ENCODE data around the gene IMMP1L. TPM values are rescaled to one million over a fixed set of nuclear protein-coding genes. Genes with fewer than 3 reads are reported as not detected.

Gene IMMP1L
- total and polyA plus RNA-seq, 2 donors (not counting 3 experiments of a cell fraction or from before 2014, with no cell fraction given), result 14.8 to 41.8 TPM

- no peak for DNase-seq (ENCODE audit: low read depth, low spot score)
- H3K27ac ChIP-seq (ENCODE audit: insufficient read depth, low read depth, low read length), result no peak overlapping the region
- no peaks in the 10 kb centered on the region for H3K4me1 ChIP-seq (ENCODE audit: control insufficient read depth, extremely low read depth, insufficient read depth, low read length)
- POLR2A ChIA-PET, result no interaction called here
- intact Hi-C loops (cut with micrococcal nuclease), result no loop called here
- no peaks in the 10 kb centered on the region for H3K36me3 ChIP-seq (ENCODE audit: control insufficient read depth in 2 of 2, extremely low read depth in 1 of 2, insufficient read depth in 2 of 2, low read length in 2 of 2)
- H3K27me3 ChIP-seq (ENCODE audit: control insufficient read depth in 2 of 2, insufficient read depth in 2 of 2, low read length in 2 of 2), result no peaks in the 10 kb centered on the region
- no peaks in the 10 kb centered on the region for H3K9me1 ChIP-seq (replicated peaks; ENCODE audit: control insufficient read depth, extremely low read depth, insufficient read depth, low read length)
- BruUV-seq (replicated peaks), result no TSS peak
- H4K20me1 ChIP-seq (replicated peaks; ENCODE audit: control insufficient read depth, extremely low read depth, insufficient read depth, low read length), result no peaks in the 10 kb centered on the region
- dilution Hi-C loops (cut with MboI; ENCODE audit: extremely low pct_ligation_motif_present, low sequenced_read_pairs), result no loop called here
- no peak for FAIRE-seq
- no peak overlapping the region for H3K4me2 ChIP-seq (ENCODE audit: insufficient read depth, low read length)
- H3K9me3 ChIP-seq (replicated peaks; ENCODE audit: control insufficient read depth, insufficient read depth, low read length), result no peaks in the 10 kb centered on the region
- H3K4me3 ChIP-seq (replicated peaks in 1 of 3; ENCODE audit: insufficient read depth in 1 of 3, low read depth in 1 of 3, low read length in 3 of 3), result no peak overlapping the region
- no peak overlapping the region for H2AFZ ChIP-seq (ENCODE audit: low read depth, low read length)
- no peaks in the 10 kb centered on the region for H3K79me2 ChIP-seq (ENCODE audit: control insufficient read depth, insufficient read depth, low read length)
- TF ChIP-seq EZH2 (IDR thresholded peaks at IDR 0.05; ENCODE audit: borderline replicate concordance, low read depth, low read length, severe bottlenecking) (no peak), POLR2A (IDR thresholded peaks at IDR 0.05; ENCODE audit: low read depth, low read length) (no peak), FOS (IDR thresholded peaks at IDR 0.05; ENCODE audit: borderline replicate concordance, insufficient read depth, low read length) (no peak), POLR2AphosphoS5 (IDR thresholded peaks at IDR 0.05; ENCODE audit: insufficient read depth, low read depth, low read length) (no peak), MYC (IDR thresholded peaks at IDR 0.05; ENCODE audit: low read depth, low read length) (no peak), JUN (IDR thresholded peaks at IDR 0.05; ENCODE audit: borderline replicate concordance, insufficient read depth, insufficient read length, low read depth) (no peak)
- TF ChIP-seq, protein P1, sequence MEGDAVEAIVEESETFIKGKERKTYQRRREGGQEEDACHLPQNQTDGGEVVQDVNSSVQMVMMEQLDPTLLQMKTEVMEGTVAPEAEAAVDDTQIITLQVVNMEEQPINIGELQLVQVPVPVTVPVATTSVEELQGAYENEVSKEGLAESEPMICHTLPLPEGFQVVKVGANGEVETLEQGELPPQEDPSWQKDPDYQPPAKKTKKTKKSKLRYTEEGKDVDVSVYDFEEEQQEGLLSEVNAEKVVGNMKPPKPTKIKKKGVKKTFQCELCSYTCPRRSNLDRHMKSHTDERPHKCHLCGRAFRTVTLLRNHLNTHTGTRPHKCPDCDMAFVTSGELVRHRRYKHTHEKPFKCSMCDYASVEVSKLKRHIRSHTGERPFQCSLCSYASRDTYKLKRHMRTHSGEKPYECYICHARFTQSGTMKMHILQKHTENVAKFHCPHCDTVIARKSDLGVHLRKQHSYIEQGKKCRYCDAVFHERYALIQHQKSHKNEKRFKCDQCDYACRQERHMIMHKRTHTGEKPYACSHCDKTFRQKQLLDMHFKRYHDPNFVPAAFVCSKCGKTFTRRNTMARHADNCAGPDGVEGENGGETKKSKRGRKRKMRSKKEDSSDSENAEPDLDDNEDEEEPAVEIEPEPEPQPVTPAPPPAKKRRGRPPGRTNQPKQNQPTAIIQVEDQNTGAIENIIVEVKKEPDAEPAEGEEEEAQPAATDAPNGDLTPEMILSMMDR (IDR thresholded peaks at IDR 0.05; ENCODE audit: extremely low read depth in 1 of 2, insufficient read depth in 1 of 2, low read depth in 1 of 2, low read length in 2 of 2), result no peak
- no peak overlapping the region for H3K9ac ChIP-seq (replicated peaks; ENCODE audit: extremely low read depth, insufficient read depth, low read length)
- CTCF ChIA-PET, result no interaction called here
Observed at GRCh38 chr11:31479066-31479465, 30.4 kb downstream of the IMMP1L start.

DNA sequence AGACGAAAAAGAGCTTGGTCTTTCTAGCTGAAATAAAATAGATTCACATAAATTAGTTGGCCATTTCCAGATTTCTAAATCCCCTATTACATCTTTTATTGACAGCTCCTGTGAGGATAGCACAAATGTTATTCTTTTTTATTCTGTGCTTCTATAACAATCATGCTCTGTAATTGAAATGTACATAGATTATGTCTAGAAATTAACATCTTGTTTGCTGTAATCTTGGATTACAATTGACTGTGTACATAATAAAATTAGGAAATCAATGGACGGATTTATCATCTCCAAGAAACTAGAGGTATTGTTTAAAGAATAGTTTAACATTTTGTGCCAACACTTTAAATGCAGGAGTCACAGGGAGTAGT, 31.2 kb downstream of the IMMP1L start:
- no peak overlapping the region for H3K4me3 ChIP-seq (replicated peaks in 1 of 3; ENCODE audit: insufficient read depth in 1 of 3, low read depth in 1 of 3, low read length in 3 of 3)
- no peak overlapping the region for H3K27ac ChIP-seq (ENCODE audit: insufficient read depth, low read depth, low read length)
- H3K9me1 ChIP-seq (replicated peaks; ENCODE audit: control insufficient read depth, extremely low read depth, insufficient read depth, low read length), result no peaks in the 10 kb centered on the region
- no peaks in the 10 kb centered on the region for H3K27me3 ChIP-seq (ENCODE audit: control insufficient read depth in 2 of 2, insufficient read depth in 2 of 2, low read length in 2 of 2)
- intact Hi-C loops (cut with micrococcal nuclease) (no loop called here), dilution Hi-C loops (cut with MboI; ENCODE audit: extremely low pct_ligation_motif_present, low sequenced_read_pairs) (no loop called here)
- TF ChIP-seq GATA2 (IDR thresholded peaks at IDR 0.05; ENCODE audit: insufficient read depth, insufficient read length, low read depth, low read length) (no peak), POLR2AphosphoS5 (IDR thresholded peaks at IDR 0.05; ENCODE audit: insufficient read depth, low read depth, low read length) (no peak), JUN (IDR thresholded peaks at IDR 0.05; ENCODE audit: borderline replicate concordance, insufficient read depth, insufficient read length, low read depth) (no peak), EZH2 (IDR thresholded peaks at IDR 0.05; ENCODE audit: borderline replicate concordance, low read depth, low read length, severe bottlenecking) (no peak), MYC (IDR thresholded peaks at IDR 0.05; ENCODE audit: low read depth, low read length) (no peak)
- TF ChIP-seq, protein P1 (IDR thresholded peaks at IDR 0.05; ENCODE audit: extremely low read depth in 1 of 2, insufficient read depth in 1 of 2, low read depth in 1 of 2, low read length in 2 of 2), result no peak
- TF ChIP-seq, protein P2, sequence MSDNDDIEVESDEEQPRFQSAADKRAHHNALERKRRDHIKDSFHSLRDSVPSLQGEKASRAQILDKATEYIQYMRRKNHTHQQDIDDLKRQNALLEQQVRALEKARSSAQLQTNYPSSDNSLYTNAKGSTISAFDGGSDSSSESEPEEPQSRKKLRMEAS (IDR thresholded peaks at IDR 0.05; ENCODE audit: insufficient read depth, insufficient read length), result no peak
- H3K9me3 ChIP-seq (replicated peaks; ENCODE audit: control insufficient read depth, insufficient read depth, low read length), result no peaks in the 10 kb centered on the region
- H2AFZ ChIP-seq (ENCODE audit: low read depth, low read length), result no peak overlapping the region
- no peaks in the 10 kb centered on the region for H3K4me1 ChIP-seq (ENCODE audit: control insufficient read depth, extremely low read depth, insufficient read depth, low read length)
- H3K4me2 ChIP-seq (ENCODE audit: insufficient read depth, low read length), result no peak overlapping the region
- ChIA-PET CTCF (interaction anchor here (1.3 to 2.2 kb wide), 4 partner anchors 10 to 480 kb away, joined by 3 to 7 read pairs (median 4); no protein-coding TSS in a partner anchor), POLR2A (no interaction called here)
- H3K9ac ChIP-seq (replicated peaks; ENCODE audit: extremely low read depth, insufficient read depth, low read length), result no peak overlapping the region
- no TSS peak for BruUV-seq (replicated peaks)
- H3K36me3 ChIP-seq (ENCODE audit: control insufficient read depth in 2 of 2, extremely low read depth in 1 of 2, insufficient read depth in 2 of 2, low read length in 2 of 2), result no peaks in the 10 kb centered on the region
- H3K79me2 ChIP-seq (ENCODE audit: control insufficient read depth, insufficient read depth, low read length), result no peaks in the 10 kb centered on the region
- no peaks in the 10 kb centered on the region for H4K20me1 ChIP-seq (replicated peaks; ENCODE audit: control insufficient read depth, extremely low read depth, insufficient read depth, low read length)
- FAIRE-seq (no peak), DNase-seq (ENCODE audit: low read depth, low spot score) (no peak)

Measured in endothelial cell of umbilical vein (primary cell).